HCT116 (cell line): ENCODE measurements around the gene SUPT3H. TPM values are rescaled to one million over a fixed set of nuclear protein-coding genes. Genes with fewer than 3 reads are reported as not detected.

Source experiments
- ATAC-seq: fragments of 200-7000 bp; cut with Tn5 transposase; 2 replicates; pipeline ENCODE4 v1.9.1; 2020; ENCODE audit warnings: mild to moderate bottlenecking, moderate library complexity
- BruUV-seq: library from RNA; stranded (reverse); fragments of 400-500 nt; replicated peaks from 2 replicates; lab custom pipeline; 2021; lab: Mats Ljungman, UMichigan
- CTCF ChIA-PET: fragments of 300-600 bp; sonication (Branson Sonifier 250); formaldehyde crosslinking; loops from one replicate; lab custom pipeline; 2021; ENCODE audit warnings: antibody characterized with exemption; lab: Charles Lee
- POLR2A ChIA-PET: fragments of 300-600, 350-600 bp; sonication (Branson Sonifier 250); formaldehyde crosslinking; loops from one replicate; lab custom pipeline; 2021; ENCODE audit warnings: antibody characterized with exemption; lab: Charles Lee
- RAD21 ChIA-PET, 2 experiments: fragments of 300-600 bp; sonication (Branson Sonifier 250); formaldehyde crosslinking; loops; one replicate each; lab custom pipeline; 2023; ENCODE audit warnings: low total read pairs in 2 of 2; ENCODE audit not compliant: uncharacterized antibody in 2 of 2, unreplicated experiment in 2 of 2, low non-redundant PET in 1 of 2; lab: Charles Lee
- DNase-seq: peaks from one replicate; pipeline ENCODE4 v3.0.0-alpha.2; 2010; ENCODE audit warnings: low read depth, low spot score
- H2AFZ ChIP-seq: fragments of 200-600 bp; shearing (Covaris generic), sonication (generic); 2 replicates; pipeline ENCODE4 v1.6.1; 2017; ENCODE audit warnings: low read depth, mixed run types, mixed read lengths, antibody characterized with exemption, low read length; ENCODE audit not compliant: poor library complexity, severe bottlenecking
- H3K27ac ChIP-seq: 2 replicates; pipeline ENCODE4 v1.5.1; 2012; ENCODE audit warnings: low read depth, low read length
- H3K27me3 ChIP-seq: fragments of 200-600 bp; sonication (generic); 2 replicates; pipeline ENCODE4 v1.6.1; 2016; ENCODE audit warnings: mixed run types, low read length, mixed read lengths; ENCODE audit not compliant: insufficient read depth
- H3K36me3 ChIP-seq, 2 experiments: fragments of 200-500 bp in 1 of 2; fragments of 200-600 bp in 1 of 2; sonication (Bioruptor generic) in 1 of 2; sonication (generic) in 1 of 2; 2 replicates each; pipeline versions ENCODE4 v1.5.1 to v1.6.1; 2014 to 2016; ENCODE audit warnings: low read length in 2 of 2, inconsistent platforms in 1 of 2, mixed read lengths in 1 of 2, mixed run types in 1 of 2; ENCODE audit not compliant: insufficient read depth in 2 of 2, control insufficient read depth in 1 of 2
- H3K4me1 ChIP-seq, 2 experiments: fragments of 200-600 bp in 1 of 2; sonication (generic) in 1 of 2; 2 replicates each; pipeline versions ENCODE4 v1.5.1 to v1.6.1; 2012 to 2017; ENCODE audit warnings: low read length in 2 of 2, inconsistent platforms in 1 of 2, mild to moderate bottlenecking in 1 of 2, mixed read lengths in 1 of 2, mixed run types in 1 of 2, moderate library complexity in 1 of 2; ENCODE audit not compliant: insufficient read depth in 2 of 2, control insufficient read depth in 1 of 2
- H3K4me2 ChIP-seq: fragments of 200-600 bp; sonication (generic); 2 replicates; pipeline ENCODE4 v1.6.1; 2017; ENCODE audit warnings: mixed run types, low read length, mixed read lengths
- H3K4me3 ChIP-seq, 2 experiments: fragments of 200-600 bp in 1 of 2; sonication (generic) in 1 of 2; replicated peaks in 1 of 2; 2 replicates each; pipeline ENCODE4 v1.5.1; 2011 to 2016; ENCODE audit warnings: low read length in 2 of 2, control low read depth in 1 of 2, low read depth in 1 of 2, mild to moderate bottlenecking in 1 of 2, mixed read lengths in 1 of 2, mixed run types in 1 of 2
- H3K79me2 ChIP-seq: fragments of 200-600 bp; sonication (generic); 2 replicates; pipeline ENCODE4 v1.6.1; 2017; ENCODE audit warnings: mild to moderate bottlenecking, mixed run types, low read length, moderate library complexity, mixed read lengths; ENCODE audit not compliant: insufficient read depth
- H3K9ac ChIP-seq: fragments of 200-600 bp; sonication (generic); 2 replicates; pipeline ENCODE4 v1.6.1; 2016; ENCODE audit warnings: low read length, mixed read lengths
- H3K9me2 ChIP-seq: fragments of 200-600 bp; sonication (generic), shearing (Covaris generic); 2 replicates; pipeline ENCODE4 v1.6.1; 2017; ENCODE audit warnings: mixed run types, mild to moderate bottlenecking, moderate library complexity; ENCODE audit not compliant: insufficient read depth
- H3K9me3 ChIP-seq, 2 experiments: fragments of 200-500 bp in 1 of 2; fragments of 200-600 bp in 1 of 2; sonication (Bioruptor generic) in 1 of 2; sonication (generic) in 1 of 2; 2 replicates each; pipeline ENCODE4 v1.6.1; 2014 to 2017; ENCODE audit warnings: low read length in 2 of 2, mixed read lengths in 2 of 2, inconsistent platforms in 1 of 2, low read depth in 1 of 2, mild to moderate bottlenecking in 1 of 2, mixed run types in 1 of 2, moderate library complexity in 1 of 2; ENCODE audit not compliant: control insufficient read depth in 1 of 2, insufficient read depth in 1 of 2
- H4K20me1 ChIP-seq: fragments of 200-600 bp; sonication (generic), shearing (Covaris generic); 2 replicates; pipeline ENCODE4 v1.6.1; 2017; ENCODE audit warnings: mixed run types, mild to moderate bottlenecking, moderate library complexity; ENCODE audit not compliant: insufficient read depth
- CBX3 ChIP-seq: IDR thresholded peaks from 2 replicates; pipeline ENCODE4 v1.6.1; 2012; ENCODE audit warnings: low read depth
- CEBPB ChIP-seq: IDR thresholded peaks from 2 replicates; pipeline ENCODE4 v1.6.1; 2012; ENCODE audit warnings: low read depth
- POLR2A ChIP-seq: IDR thresholded peaks from 2 replicates; pipeline ENCODE4 v1.7.0; 2011; ENCODE audit warnings: borderline replicate concordance; ENCODE audit not compliant: insufficient read depth, insufficient read length; ENCODE audit errors: extremely low read depth
- RAD21 ChIP-seq: IDR thresholded peaks from 2 replicates; pipeline ENCODE4 v1.6.1; 2012; ENCODE audit warnings: low read depth, mild to moderate bottlenecking
- SRF ChIP-seq: IDR thresholded peaks from 2 replicates; pipeline ENCODE4 v1.6.1; 2012; ENCODE audit warnings: low read depth
- TCF7L2 ChIP-seq: IDR thresholded peaks from 2 replicates; pipeline ENCODE4 v1.7.0; 2011; ENCODE audit warnings: borderline replicate concordance, inconsistent platforms; ENCODE audit not compliant: insufficient read depth, insufficient read length; ENCODE audit errors: extremely low read depth
- YY1 ChIP-seq: IDR thresholded peaks from 2 replicates; pipeline ENCODE4 v1.6.1; 2011; ENCODE audit warnings: low read length, low read depth, moderate library complexity, mild to moderate bottlenecking; ENCODE audit not compliant: insufficient replicate concordance; ENCODE audit errors: extremely low read depth
- ZFX ChIP-seq: fragments of 450-650 bp; IDR thresholded peaks from 2 replicates; pipeline ENCODE4 v1.6.1; 2017
- ZNF274 ChIP-seq: fragments of 200-500 bp; sonication (Bioruptor generic); IDR thresholded peaks from 2 replicates; pipeline ENCODE4 v1.6.1; 2014; ENCODE audit warnings: mild to moderate bottlenecking, low read depth, low read length, inconsistent platforms
- intact Hi-C: fragments of 100-400 bp; cut with micrococcal nuclease; formaldehyde crosslinking; loops from 2 replicates; pipeline ENCODE4 v1.10.0; 2022
- total RNA-seq: library from RNA; stranded (reverse); gene quantifications from one replicate; pipeline ENCODE4 v1.2.1, GENCODE V29; 2021; ENCODE audit not compliant: unreplicated experiment
- TF ChIP-seq, protein P1 (sequence below): IDR thresholded peaks from 2 replicates; pipeline ENCODE4 v1.6.1; 2012
- TF ChIP-seq, protein P2 (sequence below): IDR thresholded peaks from 2 replicates; pipeline ENCODE4 v1.6.1; 2012; ENCODE audit warnings: low read depth

Gene SUPT3H
- total RNA-seq, 1 experiment from 2014 or later, result 7.4 TPM

- ChIA-PET RAD21 (no interaction called here), POLR2A (no interaction called here)
Measured at GRCh38 chr6:45192556-45192955, 185.2 kb downstream of the SUPT3H start.

DNA sequence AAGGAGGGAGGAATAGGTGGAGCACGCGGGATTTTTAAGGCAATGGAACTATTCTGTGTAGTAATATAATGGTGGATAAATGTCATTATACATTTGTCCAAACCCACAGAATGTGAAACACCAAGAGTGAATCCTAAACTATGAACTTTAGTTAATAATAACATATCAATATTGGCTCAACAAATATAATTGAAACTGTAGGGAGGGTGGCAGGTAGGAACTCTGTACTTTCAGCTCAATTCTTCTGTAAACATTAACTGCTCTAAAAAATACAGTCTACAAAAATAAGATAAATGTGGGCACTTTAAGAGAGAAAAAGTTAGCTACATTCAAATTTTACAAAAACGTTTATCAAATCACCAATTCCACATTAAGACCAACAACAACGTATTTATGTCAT, 186.3 kb downstream of the SUPT3H start:
- ChIA-PET RAD21 (no interaction called here), POLR2A (no interaction called here), CTCF (no interaction called here)
- TF ChIP-seq YY1, result no peak
- no peak for TF ChIP-seq CBX3
- no peak for TF ChIP-seq RAD21
- TF ChIP-seq, protein P1, sequence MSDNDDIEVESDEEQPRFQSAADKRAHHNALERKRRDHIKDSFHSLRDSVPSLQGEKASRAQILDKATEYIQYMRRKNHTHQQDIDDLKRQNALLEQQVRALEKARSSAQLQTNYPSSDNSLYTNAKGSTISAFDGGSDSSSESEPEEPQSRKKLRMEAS, result no peak
- no peak for TF ChIP-seq ZFX
- TF ChIP-seq TCF7L2, result no peak
- TF ChIP-seq CEBPB, result no peak
- no peak for TF ChIP-seq SRF
- TF ChIP-seq ZNF274, result no peak
- TF ChIP-seq POLR2A, result no peak
- H3K79me2 ChIP-seq, result no peaks in the 10 kb centered on the region
- BruUV-seq, result no TSS peak
- H3K36me3 ChIP-seq, result no peaks in the 10 kb centered on the region
- no peak for ATAC-seq
- intact Hi-C loops, result no loop called here
- H3K4me1 ChIP-seq, result no peaks in the 10 kb centered on the region
- no peak for DNase-seq
- no peaks in the 10 kb centered on the region for H3K27me3 ChIP-seq
- no peak overlapping the region for H2AFZ ChIP-seq
- H4K20me1 ChIP-seq, result no peaks in the 10 kb centered on the region
- H3K9ac ChIP-seq, result no peak overlapping the region
- H3K4me2 ChIP-seq, result no peak overlapping the region
- no peaks in the 10 kb centered on the region for H3K9me3 ChIP-seq
- H3K4me3 ChIP-seq, result no peak overlapping the region
- H3K9me2 ChIP-seq, result no peaks in the 10 kb centered on the region
- H3K27ac ChIP-seq, result no peak overlapping the region

More at GRCh38 chr6:45192556-45192955, 185.2 kb downstream of the SUPT3H start:
- Histone ChIP-seq H3K79me2 (no peaks in the 10 kb centered on the region), H4K20me1 (no peaks in the 10 kb centered on the region), H3K4me3 (no peak overlapping the region), H3K4me2 (no peak overlapping the region), H3K9ac (no peak overlapping the region), H3K36me3 (no peaks in the 10 kb centered on the region), H3K4me1 (no peaks in the 10 kb centered on the region), H2AFZ (no peak overlapping the region), H3K9me2 (no peaks in the 10 kb centered on the region), H3K9me3 (no peaks in the 10 kb centered on the region), H3K27me3 (no peaks in the 10 kb centered on the region), H3K27ac (no peak overlapping the region)
- no peak for DNase-seq
- intact Hi-C loops, result no loop called here
- CTCF ChIA-PET, result no interaction called here
- ATAC-seq, result no peak
- BruUV-seq, result no TSS peak
- TF ChIP-seq, protein P2, sequence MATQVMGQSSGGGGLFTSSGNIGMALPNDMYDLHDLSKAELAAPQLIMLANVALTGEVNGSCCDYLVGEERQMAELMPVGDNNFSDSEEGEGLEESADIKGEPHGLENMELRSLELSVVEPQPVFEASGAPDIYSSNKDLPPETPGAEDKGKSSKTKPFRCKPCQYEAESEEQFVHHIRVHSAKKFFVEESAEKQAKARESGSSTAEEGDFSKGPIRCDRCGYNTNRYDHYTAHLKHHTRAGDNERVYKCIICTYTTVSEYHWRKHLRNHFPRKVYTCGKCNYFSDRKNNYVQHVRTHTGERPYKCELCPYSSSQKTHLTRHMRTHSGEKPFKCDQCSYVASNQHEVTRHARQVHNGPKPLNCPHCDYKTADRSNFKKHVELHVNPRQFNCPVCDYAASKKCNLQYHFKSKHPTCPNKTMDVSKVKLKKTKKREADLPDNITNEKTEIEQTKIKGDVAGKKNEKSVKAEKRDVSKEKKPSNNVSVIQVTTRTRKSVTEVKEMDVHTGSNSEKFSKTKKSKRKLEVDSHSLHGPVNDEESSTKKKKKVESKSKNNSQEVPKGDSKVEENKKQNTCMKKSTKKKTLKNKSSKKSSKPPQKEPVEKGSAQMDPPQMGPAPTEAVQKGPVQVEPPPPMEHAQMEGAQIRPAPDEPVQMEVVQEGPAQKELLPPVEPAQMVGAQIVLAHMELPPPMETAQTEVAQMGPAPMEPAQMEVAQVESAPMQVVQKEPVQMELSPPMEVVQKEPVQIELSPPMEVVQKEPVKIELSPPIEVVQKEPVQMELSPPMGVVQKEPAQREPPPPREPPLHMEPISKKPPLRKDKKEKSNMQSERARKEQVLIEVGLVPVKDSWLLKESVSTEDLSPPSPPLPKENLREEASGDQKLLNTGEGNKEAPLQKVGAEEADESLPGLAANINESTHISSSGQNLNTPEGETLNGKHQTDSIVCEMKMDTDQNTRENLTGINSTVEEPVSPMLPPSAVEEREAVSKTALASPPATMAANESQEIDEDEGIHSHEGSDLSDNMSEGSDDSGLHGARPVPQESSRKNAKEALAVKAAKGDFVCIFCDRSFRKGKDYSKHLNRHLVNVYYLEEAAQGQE, result no peak
